ENCODE measurements around the gene AFAP1L2. TPM values are rescaled to one million over a fixed set of nuclear protein-coding genes. Genes with fewer than 3 reads are reported as not detected.

The AFAP1L2 gene
- total RNA-seq, 2 experiments from 2014 or later, result 3.8 to 5.0 TPM

GRCh38 chr10:114307731-114308130, 96.6 kb downstream of the AFAP1L2 start:
- Mint-ChIP-seq H3K36me3 (no peaks in the 10 kb centered on the region), H3K4me1 (peaks cover 11% of the 10 kb centered on the region), H3K27ac (no peak overlapping the region), H3K9me3 (no peaks in the 10 kb centered on the region), H3K4me3 (no peak overlapping the region), H3K27me3 (peaks cover 3% of the 10 kb centered on the region)
- POLR2A ChIA-PET, result no interaction called here
- ATAC-seq (ENCODE audit: low read depth) (no peak), DNase-seq (no peak)

GRCh38 chr10:114306116-114306973, 98.0 kb downstream of the AFAP1L2 start:
- POLR2A ChIA-PET, result no interaction called here
- H3K4me3 Mint-ChIP-seq, result no peak overlapping the region

GRCh38 chr10:114305521-114305925, 98.8 kb downstream of the AFAP1L2 start:
- no peak overlapping the region for H3K27ac Mint-ChIP-seq
- ATAC-seq (ENCODE audit: low read depth) (no peak), DNase-seq (no peak)
- peaks cover 11% of the 10 kb centered on the region for H3K4me1 Mint-ChIP-seq
- POLR2A ChIA-PET, result no interaction called here
- peaks cover 3% of the 10 kb centered on the region for H3K27me3 Mint-ChIP-seq
- no peaks in the 10 kb centered on the region for H3K9me3 Mint-ChIP-seq
- H3K4me3 Mint-ChIP-seq, result peak overlapping the region; percentile 94
- no peaks in the 10 kb centered on the region for H3K36me3 Mint-ChIP-seq

More at GRCh38 chr10:114306116-114306973, 98.0 kb downstream of the AFAP1L2 start:
- no peak for ATAC-seq (ENCODE audit: low read depth)
- Mint-ChIP-seq H3K9me3 (no peaks in the 10 kb centered on the region), H3K4me1 (peaks cover 11% of the 10 kb centered on the region), H3K27me3 (peaks cover 3% of the 10 kb centered on the region), H3K36me3 (no peaks in the 10 kb centered on the region), H3K27ac (no peak overlapping the region)
- DNase-seq, result no peak

- Mint-ChIP-seq H3K9me3 (no peaks in the 10 kb centered on the region), H3K4me1 (peaks cover 11% of the 10 kb centered on the region), H3K4me3 (peak overlapping the region; percentile 94), H3K27ac (peak overlapping the region; percentile 88), H3K27me3 (peaks cover 3% of the 10 kb centered on the region), H3K36me3 (no peaks in the 10 kb centered on the region)
- DNase-seq (peak; percentile 76), ATAC-seq (ENCODE audit: low read depth) (peak; percentile 79)
- POLR2A ChIA-PET, result interaction anchor here (0.6 to 1.6 kb wide), 7 partner anchors 87 to 243 kb away, joined by 3 to 6 read pairs (median 5); no protein-coding TSS in a partner anchor
Observed at GRCh38 chr10:114304571-114305421, 99.5 kb downstream of the AFAP1L2 start.

DNA sequence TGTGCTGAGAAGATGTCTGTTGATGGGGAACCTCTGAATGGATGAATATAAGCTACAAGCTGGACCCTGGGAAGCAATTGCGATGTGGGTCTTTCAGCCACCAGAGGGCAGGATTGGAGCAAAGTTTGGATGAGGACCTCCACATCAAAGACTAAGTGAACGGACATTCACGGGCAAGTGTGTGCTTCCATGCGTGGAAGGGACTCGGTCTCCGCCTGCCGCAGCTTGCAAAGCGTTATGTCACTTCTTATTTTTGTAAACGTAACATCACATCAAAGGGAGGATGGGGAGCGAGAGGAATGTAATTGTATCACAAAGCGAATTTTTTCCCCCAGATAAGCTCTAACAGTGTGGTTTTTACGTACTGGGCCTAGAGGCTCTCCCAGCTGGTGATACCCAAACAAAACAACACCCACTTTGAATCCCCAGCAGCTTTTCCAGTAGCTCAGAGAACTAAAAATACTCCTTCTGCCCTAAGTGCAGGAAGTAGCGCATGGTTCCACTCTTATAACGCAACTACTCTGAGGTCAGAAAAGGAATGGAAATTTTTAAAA, 100.2 kb downstream of the AFAP1L2 start:
- DNase-seq (peak; percentile 71), ATAC-seq (ENCODE audit: low read depth) (peak; percentile 54)
- H3K9me3 Mint-ChIP-seq, result no peaks in the 10 kb centered on the region
- peaks cover 11% of the 10 kb centered on the region for H3K4me1 Mint-ChIP-seq
- H3K27me3 Mint-ChIP-seq, result peaks cover 3% of the 10 kb centered on the region
- H3K4me3 Mint-ChIP-seq, result peak overlapping the region; percentile 94
- H3K27ac Mint-ChIP-seq, result peak overlapping the region; percentile 88
- POLR2A ChIA-PET, result interaction anchor here (0.6 to 1.6 kb wide), 7 partner anchors 88 to 244 kb away, joined by 3 to 6 read pairs (median 5); no protein-coding TSS in a partner anchor
- H3K36me3 Mint-ChIP-seq, result no peaks in the 10 kb centered on the region

DNA sequence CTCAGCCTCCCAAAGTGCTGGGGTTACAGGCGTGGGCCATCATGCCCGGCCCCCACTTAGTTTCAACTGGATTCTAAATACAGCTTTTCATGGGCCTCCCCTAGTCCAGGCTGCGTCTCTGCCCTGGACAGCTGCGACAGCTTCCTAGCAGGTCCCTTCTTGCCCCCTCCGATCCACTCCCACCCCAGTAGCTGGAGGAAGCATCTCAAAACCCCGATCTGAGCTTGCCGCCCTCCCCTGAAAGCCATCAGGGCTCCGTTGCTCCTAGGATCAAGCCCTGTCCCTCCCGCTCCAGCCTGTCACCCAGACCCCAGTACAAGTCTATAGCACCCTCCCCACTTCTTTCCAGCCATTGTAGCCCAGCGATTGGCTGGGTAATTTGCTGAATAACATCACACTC, 100.7 kb downstream of the AFAP1L2 start:
- Mint-ChIP-seq H3K27me3 (peaks cover 3% of the 10 kb centered on the region), H3K4me3 (peak overlapping the region; percentile 94), H3K36me3 (no peaks in the 10 kb centered on the region), H3K4me1 (peaks cover 11% of the 10 kb centered on the region), H3K9me3 (no peaks in the 10 kb centered on the region), H3K27ac (no peak overlapping the region)
- DNase-seq (no peak), ATAC-seq (ENCODE audit: low read depth) (no peak)
- POLR2A ChIA-PET, result interaction anchor here (1.0 to 1.6 kb wide), 5 partner anchors 155 to 244 kb away, joined by 4 to 6 read pairs (median 5); no protein-coding TSS in a partner anchor

DNA sequence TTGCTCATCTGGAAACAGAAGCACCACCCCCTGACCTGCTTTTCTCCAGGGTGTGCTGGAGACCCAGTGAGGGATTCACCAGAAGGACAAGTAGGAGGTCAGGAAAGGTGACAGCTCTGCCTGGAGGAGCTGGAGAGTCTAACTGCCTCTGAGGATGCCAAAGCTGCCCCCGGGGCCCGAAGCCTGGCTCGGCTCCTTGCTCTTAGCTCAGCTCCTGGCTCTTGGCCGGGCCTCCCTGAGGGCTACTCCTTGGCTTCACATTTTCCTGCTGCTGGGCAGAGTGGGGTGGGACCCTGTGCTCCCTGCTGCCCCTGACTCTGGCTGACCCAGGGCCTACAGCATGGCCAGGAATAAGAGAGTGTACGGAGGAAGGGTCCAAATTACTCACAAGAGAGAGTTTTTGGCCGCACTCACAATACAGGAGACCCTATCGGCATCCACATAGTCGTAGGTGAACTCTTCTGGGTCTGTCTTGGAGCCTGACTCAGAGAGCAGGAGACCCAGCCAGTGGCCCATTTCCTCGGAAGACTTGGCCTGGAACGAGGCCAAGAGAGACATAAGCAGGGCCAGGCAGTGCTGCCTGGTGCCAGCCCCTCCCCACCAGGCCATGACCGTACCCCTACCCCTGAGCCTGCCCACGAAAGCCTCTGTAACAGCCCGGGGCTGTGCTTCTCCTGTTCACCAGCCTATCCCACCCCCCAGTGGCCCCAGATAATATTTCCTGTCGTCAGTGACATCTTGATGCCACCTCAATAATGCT, 102.2 kb downstream of the AFAP1L2 start:
- no peaks in the 10 kb centered on the region for H3K9me3 Mint-ChIP-seq
- peaks cover under 1% of the 10 kb centered on the region for H3K27me3 Mint-ChIP-seq
- ATAC-seq (ENCODE audit: low read depth) (no peak), DNase-seq (no peak)
- POLR2A ChIA-PET, result no interaction called here
- H3K4me3 Mint-ChIP-seq, result no peak overlapping the region
- no peak overlapping the region for H3K27ac Mint-ChIP-seq
- H3K4me1 Mint-ChIP-seq, result peaks cover 11% of the 10 kb centered on the region
- peaks cover 7% of the 10 kb centered on the region for H3K36me3 Mint-ChIP-seq

DNA sequence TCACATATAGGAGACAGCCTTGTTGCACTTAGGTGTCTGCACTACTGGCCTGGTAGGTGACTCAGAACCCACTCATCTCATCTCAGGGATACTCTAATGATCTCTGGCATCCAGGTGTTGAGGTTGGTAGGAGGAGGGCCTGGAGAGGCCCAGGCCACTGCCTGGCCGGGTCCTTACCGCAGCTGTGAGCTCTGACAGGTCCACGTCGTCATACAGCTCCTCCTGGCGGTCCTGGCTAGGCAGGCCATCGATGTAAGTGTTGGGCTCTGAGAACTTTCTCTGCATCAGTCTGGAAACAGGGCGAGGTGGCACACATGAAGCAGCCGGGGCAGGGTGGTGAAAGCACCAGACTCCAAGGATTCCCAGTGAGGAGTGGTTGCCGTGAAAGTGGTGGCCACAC, 103.1 kb downstream of the AFAP1L2 start:
- Mint-ChIP-seq H3K36me3 (peaks cover 16% of the 10 kb centered on the region), H3K9me3 (peaks cover 4% of the 10 kb centered on the region), H3K27me3 (no peaks in the 10 kb centered on the region), H3K4me1 (peaks cover 11% of the 10 kb centered on the region), H3K4me3 (no peak overlapping the region), H3K27ac (no peak overlapping the region)
- POLR2A ChIA-PET, result no interaction called here
- no peak for ATAC-seq (ENCODE audit: low read depth)
- no peak for DNase-seq

DNA sequence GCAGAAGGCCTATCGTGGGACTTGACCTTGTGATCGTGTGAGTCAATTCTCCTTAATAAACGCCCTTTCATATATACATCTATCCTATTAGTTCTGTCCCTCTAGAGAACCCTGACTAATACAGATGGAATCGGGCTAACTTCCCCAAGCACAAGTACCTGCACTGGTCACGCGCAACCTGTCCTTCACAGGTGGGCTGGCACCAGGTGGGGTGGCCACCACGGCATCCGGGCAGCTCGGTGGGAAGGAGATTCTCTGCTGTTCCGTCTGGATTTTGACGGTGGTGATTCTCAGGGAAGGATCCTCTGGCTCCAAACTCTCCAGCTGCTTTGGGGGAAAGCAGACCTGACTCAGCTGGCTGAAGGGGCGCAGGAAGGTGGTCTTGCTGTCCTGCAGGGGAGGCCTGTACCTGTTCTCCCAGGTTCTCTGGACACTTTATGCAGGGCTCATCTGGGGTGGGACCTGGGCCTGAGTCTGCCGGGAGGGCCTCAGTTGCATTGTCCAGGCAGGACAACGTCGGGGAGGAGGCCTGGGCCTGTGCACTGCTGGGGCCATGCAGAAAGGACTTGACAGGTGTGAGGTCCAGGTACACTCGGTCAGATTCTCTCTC, 104.2 kb downstream of the AFAP1L2 start:
- no peak for DNase-seq
- no peak overlapping the region for H3K4me3 Mint-ChIP-seq
- H3K4me1 Mint-ChIP-seq, result peaks cover 11% of the 10 kb centered on the region
- H3K9me3 Mint-ChIP-seq, result peaks cover 10% of the 10 kb centered on the region
- H3K36me3 Mint-ChIP-seq, result peaks cover 26% of the 10 kb centered on the region
- POLR2A ChIA-PET, result no interaction called here
- no peaks in the 10 kb centered on the region for H3K27me3 Mint-ChIP-seq
- no peak overlapping the region for H3K27ac Mint-ChIP-seq
- ATAC-seq (ENCODE audit: low read depth), result no peak

DNA sequence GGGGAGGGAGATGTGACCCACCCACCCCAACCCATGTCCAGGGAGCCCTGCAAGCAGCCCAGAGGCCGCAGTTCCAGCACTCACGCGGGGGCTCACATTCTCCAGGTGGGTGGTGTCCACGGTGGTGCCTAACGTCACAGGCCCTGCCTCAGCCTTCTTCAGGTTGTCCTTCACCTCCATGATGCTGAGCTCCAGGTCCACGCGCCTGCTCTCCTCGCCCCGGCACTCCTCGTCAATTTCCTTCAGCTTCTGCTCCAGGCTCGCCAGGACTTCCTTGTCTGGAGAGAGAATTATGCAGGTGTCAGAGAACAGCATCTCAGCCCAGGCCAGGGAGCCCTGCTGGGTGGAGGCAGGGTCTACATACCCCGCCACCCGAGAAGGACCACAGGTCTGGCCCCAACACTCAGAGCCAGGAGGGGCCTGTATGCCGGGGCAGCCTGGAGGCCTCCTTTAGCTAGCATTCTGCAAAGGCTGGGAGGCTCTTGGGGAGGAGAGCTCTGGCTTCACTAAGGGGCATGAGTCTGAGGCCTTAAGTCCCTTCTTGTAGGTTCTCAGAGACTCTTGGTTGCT, 107.1 kb downstream of the AFAP1L2 start:
- H3K36me3 Mint-ChIP-seq, result peaks cover 35% of the 10 kb centered on the region

GRCh38 chr10:114295393-114295792, 108.9 kb downstream of the AFAP1L2 start:
- H3K4me1 Mint-ChIP-seq, result no peaks in the 10 kb centered on the region
- DNase-seq (no peak), ATAC-seq (ENCODE audit: low read depth) (no peak)
- H3K4me3 Mint-ChIP-seq, result no peak overlapping the region
- H3K9me3 Mint-ChIP-seq, result peaks cover 14% of the 10 kb centered on the region
- POLR2A ChIA-PET, result no interaction called here
- peaks cover 35% of the 10 kb centered on the region for H3K36me3 Mint-ChIP-seq
- no peaks in the 10 kb centered on the region for H3K27me3 Mint-ChIP-seq
- no peak overlapping the region for H3K27ac Mint-ChIP-seq

More for the DNA sequence above, 107.1 kb downstream of the AFAP1L2 start:
- ATAC-seq (ENCODE audit: low read depth), result no peak
- no peak for DNase-seq
- POLR2A ChIA-PET, result no interaction called here
- Mint-ChIP-seq H3K27me3 (no peaks in the 10 kb centered on the region), H3K9me3 (peaks cover 14% of the 10 kb centered on the region), H3K4me3 (no peak overlapping the region), H3K27ac (no peak overlapping the region), H3K4me1 (no peaks in the 10 kb centered on the region)

GRCh38 chr10:114294549-114294948, 109.8 kb downstream of the AFAP1L2 start:
- H3K36me3 Mint-ChIP-seq, result peaks cover 35% of the 10 kb centered on the region
- H3K4me3 Mint-ChIP-seq, result no peak overlapping the region
- POLR2A ChIA-PET, result no interaction called here
- H3K9me3 Mint-ChIP-seq, result peaks cover 14% of the 10 kb centered on the region
- ATAC-seq (ENCODE audit: low read depth) (no peak), DNase-seq (no peak)
- no peaks in the 10 kb centered on the region for H3K27me3 Mint-ChIP-seq
- no peak overlapping the region for H3K27ac Mint-ChIP-seq
- H3K4me1 Mint-ChIP-seq, result no peaks in the 10 kb centered on the region
